Upper lobe of left lung (tissue), 4 donors: Measurements from ENCODE around the gene NFIL3.
"Not testable (repeated sequence)": the region's sequence is repeated elsewhere in the genome, so short reads cannot be mapped to it uniquely, and the experiment has no call there.

Experiments used
- CTCF ChIP-seq, 6 experiments: fragments of 450-650 bp in 4 of 6; fragments of 200-600 bp in 2 of 6; sonication (generic) in 2 of 6; IDR thresholded peaks; one replicate each; pipeline ENCODE4 v1.5.1; 2016 to 2019; ENCODE audit warnings: antibody characterized with exemption in 6 of 6
- EP300 ChIP-seq, 4 donors: sonication (generic); formaldehyde crosslinking; IDR thresholded peaks; one replicate each; pipeline ENCODE4 v1.5.1; 2017; ENCODE audit warnings: antibody characterized with exemption in 4 of 4, control low read depth in 2 of 4
- POLR2A ChIP-seq, 4 donors: fragments of 450-650 bp; IDR thresholded peaks; one replicate each; pipeline ENCODE4 v1.5.1; 2016 to 2017; ENCODE audit warnings: antibody characterized with exemption in 4 of 4, mild to moderate bottlenecking in 2 of 4

- not testable (repeated sequence) for TF ChIP-seq POLR2A, CTCF, EP300 (IDR thresholded peaks at IDR 0.05)
Observed at GRCh38 chr9:91378054-91378453, 45.6 kb downstream of the NFIL3 start.
